Measurements from ENCODE around the gene KIF16B.

- TF ChIP-seq CTCF (IDR thresholded peaks at IDR 0.05) (no peak), POLR2A (IDR thresholded peaks at IDR 0.05) (no peak)
Observed at GRCh38 chr20:16280219-16280618, 293.0 kb downstream of the KIF16B start.
